Renal cortical epithelial cell (primary cell): Measurements from ENCODE around the gene CGREF1. TPM values are rescaled to one million over a fixed set of nuclear protein-coding genes. Genes with fewer than 3 reads are reported as not detected.
"Not testable (repeated sequence)": the region's sequence is repeated elsewhere in the genome, so short reads cannot be mapped to it uniquely, and the experiment has no call there.

ENCODE experiments used
- DNase-seq: peaks from one replicate; pipeline ENCODE4 v3.0.0-alpha.2; 2011; ENCODE audit warnings: low read depth
- total RNA-seq: library from RNA; depleted of rRNA; stranded (reverse); fragments of >200 nt; gene quantifications from 2 replicates; pipeline ENCODE4 v1.2.3, GENCODE V29; 2014

CGREF1 gene
- total RNA-seq, 1 donor from 2014 or later: 0.20 TPM

- DNase-seq: not testable (repeated sequence)
Measured at GRCh38 chr2:27111392-27112078, 7.4 kb downstream of the CGREF1 start.

GRCh38 chr2:27110603-27111352 lies 8.2 kb downstream of the CGREF1 start:
- not testable (repeated sequence) for DNase-seq

GRCh38 chr2:27109083-27109482 lies 9.8 kb downstream of the CGREF1 start:
- no peak for DNase-seq

GRCh38 chr2:27108221-27108620 lies 10.7 kb downstream of the CGREF1 start:
- no peak for DNase-seq

GRCh38 chr2:27105981-27106380 lies 12.9 kb downstream of the CGREF1 start:
- no peak for DNase-seq

- no peak for DNase-seq
Measured at GRCh38 chr2:27102329-27102728, 16.6 kb downstream of the CGREF1 start.

GRCh38 chr2:27100036-27100435 lies 18.9 kb downstream of the CGREF1 start:
- no peak for DNase-seq

GRCh38 chr2:27099334-27099955 lies 19.5 kb downstream of the CGREF1 start:
- no peak for DNase-seq

- no peak for DNase-seq
Measured at GRCh38 chr2:27097341-27097740, 21.6 kb downstream of the CGREF1 start.

GRCh38 chr2:27096748-27097297 lies 22.1 kb downstream of the CGREF1 start:
- no peak for DNase-seq

GRCh38 chr2:27095745-27096651 lies 22.9 kb downstream of the CGREF1 start:
- peak; percentile 48 for DNase-seq

GRCh38 chr2:27095427-27095744 lies 23.5 kb downstream of the CGREF1 start:
- DNase-seq: no peak

- no peak for DNase-seq
Measured at GRCh38 chr2:27094353-27094984, 24.5 kb downstream of the CGREF1 start.

GRCh38 chr2:27093430-27094352 lies 25.2 kb downstream of the CGREF1 start:
- peak; percentile 27 for DNase-seq

GRCh38 chr2:27092696-27093429 lies 26.1 kb downstream of the CGREF1 start:
- peak; percentile 57 for DNase-seq

- DNase-seq: no peak
Measured at GRCh38 chr2:27091746-27092695, 26.9 kb downstream of the CGREF1 start.

GRCh38 chr2:27089111-27089954 lies 29.6 kb downstream of the CGREF1 start:
- no peak for DNase-seq
